ENCODE measurements around the gene WDR54. TPM values are rescaled to one million over a fixed set of nuclear protein-coding genes. Genes with fewer than 3 reads are reported as not detected.
A peak's percentile ranks its signal among the peaks of the same experiment; 100 is the strongest.

Gene WDR54
- polyA plus RNA-seq, 1 donor (not counting 4 experiments of a cell fraction or from before 2014, with no cell fraction given), result 35.2 TPM

DNA sequence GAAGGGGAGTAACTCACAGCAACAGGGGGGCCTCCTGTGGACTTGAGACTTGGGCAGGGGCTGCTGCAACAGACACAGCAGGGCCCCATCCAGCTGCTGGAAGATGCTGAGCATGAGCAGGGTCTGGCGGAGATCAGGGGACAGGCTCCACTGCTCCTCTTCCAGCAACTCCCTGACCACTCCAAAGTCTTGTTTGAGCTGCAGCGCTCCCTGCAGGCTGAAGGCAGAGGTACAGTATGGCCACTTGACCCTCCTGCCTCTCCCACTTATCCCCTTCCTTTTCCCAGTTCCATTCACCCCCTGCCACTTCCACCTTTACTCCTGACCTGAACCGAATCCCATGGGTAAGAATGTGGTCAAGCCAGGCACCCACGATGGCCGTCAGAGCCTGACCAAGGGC lies 53.4 kb downstream of the WDR54 start:
- no peak for DNase-seq (ENCODE audit: low read depth, low spot score)
- no peaks in the 10 kb centered on the region for H3K27me3 ChIP-seq (ENCODE audit: control insufficient read depth, extremely low read depth, insufficient read depth, low read length)
- no peaks in the 10 kb centered on the region for H3K9me3 ChIP-seq (ENCODE audit: control insufficient read depth, low read depth, low read length)
- H4K20me1 ChIP-seq (ENCODE audit: control insufficient read depth, extremely low read depth, insufficient read depth, low read length), result no peaks in the 10 kb centered on the region
- H3K9ac ChIP-seq (ENCODE audit: control insufficient read depth, extremely low read depth, insufficient read depth, low read length), result no peak overlapping the region
- no peaks in the 10 kb centered on the region for H3K9me1 ChIP-seq (ENCODE audit: control insufficient read depth, extremely low read depth, insufficient read depth, low read length)
- peaks cover 12 to 16% of the 10 kb centered on the region in 2 experiments for H3K36me3 ChIP-seq (ENCODE audit: control insufficient read depth in 2 of 2, extremely low read depth in 1 of 2, insufficient read depth in 2 of 2, low read length in 2 of 2)
- FAIRE-seq, result no peak
- H3K79me2 ChIP-seq (ENCODE audit: control insufficient read depth, insufficient read depth, low read length), result no peaks in the 10 kb centered on the region
- TF ChIP-seq EZH2 (IDR thresholded peaks at IDR 0.05; ENCODE audit: low read length), result no peak
- TF ChIP-seq, protein P1, sequence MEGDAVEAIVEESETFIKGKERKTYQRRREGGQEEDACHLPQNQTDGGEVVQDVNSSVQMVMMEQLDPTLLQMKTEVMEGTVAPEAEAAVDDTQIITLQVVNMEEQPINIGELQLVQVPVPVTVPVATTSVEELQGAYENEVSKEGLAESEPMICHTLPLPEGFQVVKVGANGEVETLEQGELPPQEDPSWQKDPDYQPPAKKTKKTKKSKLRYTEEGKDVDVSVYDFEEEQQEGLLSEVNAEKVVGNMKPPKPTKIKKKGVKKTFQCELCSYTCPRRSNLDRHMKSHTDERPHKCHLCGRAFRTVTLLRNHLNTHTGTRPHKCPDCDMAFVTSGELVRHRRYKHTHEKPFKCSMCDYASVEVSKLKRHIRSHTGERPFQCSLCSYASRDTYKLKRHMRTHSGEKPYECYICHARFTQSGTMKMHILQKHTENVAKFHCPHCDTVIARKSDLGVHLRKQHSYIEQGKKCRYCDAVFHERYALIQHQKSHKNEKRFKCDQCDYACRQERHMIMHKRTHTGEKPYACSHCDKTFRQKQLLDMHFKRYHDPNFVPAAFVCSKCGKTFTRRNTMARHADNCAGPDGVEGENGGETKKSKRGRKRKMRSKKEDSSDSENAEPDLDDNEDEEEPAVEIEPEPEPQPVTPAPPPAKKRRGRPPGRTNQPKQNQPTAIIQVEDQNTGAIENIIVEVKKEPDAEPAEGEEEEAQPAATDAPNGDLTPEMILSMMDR (optimal IDR thresholded peaks at IDR 0.05 in 1 of 3, IDR thresholded peaks at IDR 0.05 in 1 of 3, conservative IDR thresholded peaks at IDR 0.05 in 1 of 3; ENCODE audit: extremely low read depth in 1 of 3, insufficient read depth in 2 of 3, low read length in 3 of 3), result peak; percentile 49 to 51 (median 51)
- dilution Hi-C loops (cut with MboI; ENCODE audit: extremely low pct_ligation_motif_present, low sequenced_read_pairs), result no loop called here
- H2AFZ ChIP-seq (ENCODE audit: control insufficient read depth, low read length), result no peak overlapping the region
- H3K4me2 ChIP-seq (ENCODE audit: control insufficient read depth, extremely low read depth, insufficient read depth, low read depth, low read length), result no peak overlapping the region
- H3K4me3 ChIP-seq (ENCODE audit: control insufficient read depth in 2 of 3, extremely low read depth in 1 of 3, insufficient read depth in 2 of 3, low read depth in 1 of 3, low read length in 3 of 3), result no peak overlapping the region
- H3K27ac ChIP-seq (ENCODE audit: control insufficient read depth, insufficient read depth, low read length), result no peak overlapping the region
- H3K4me1 ChIP-seq (ENCODE audit: control insufficient read depth, extremely low read depth, insufficient read depth, low read length), result peaks cover 9% of the 10 kb centered on the region

Other genes starting within 250 kb of the WDR54 start
- 53.6 to 92.4 TPM (median 59.2 TPM) in 3 replicates for gene MOB1A, start 242.9 kb upstream of the WDR54 start, polyA plus RNA-seq
- gene MTHFD2, start 223.1 kb upstream of the WDR54 start, polyA plus RNA-seq, result 50.9 to 114 TPM (median 80.3 TPM) in 3 replicates
- 0.08 to 0.45 TPM (median 0.22 TPM) in 3 replicates for gene SLC4A5, start 78.3 kb upstream of the WDR54 start, polyA plus RNA-seq
- gene DCTN1, start 41.4 kb upstream of the WDR54 start, polyA plus RNA-seq, result 110 to 137 TPM (median 119 TPM) in 3 replicates
- 0.58 to 1.5 TPM (median 0.89 TPM) in 3 replicates for gene C2orf81, start 111 bp upstream of the WDR54 start, polyA plus RNA-seq
- 110 to 180 TPM (median 145 TPM) in 3 replicates for gene RTKN, start 20.2 kb downstream of the WDR54 start, polyA plus RNA-seq
- 16.8 to 23.9 TPM (median 18.8 TPM) in 3 replicates for gene INO80B, start 33.4 kb downstream of the WDR54 start, polyA plus RNA-seq
- 72.3 to 143 TPM (median 75.5 TPM) in 3 replicates for gene WBP1, start 36.7 kb downstream of the WDR54 start, polyA plus RNA-seq
- 52.8 to 72.0 TPM (median 63.1 TPM) in 3 replicates for gene MOGS, start 43.7 kb downstream of the WDR54 start, polyA plus RNA-seq
- gene MRPL53, start 51.0 kb downstream of the WDR54 start, polyA plus RNA-seq, result 28.5 to 31.0 TPM (median 29.0 TPM) in 3 replicates
- 4.7 to 6.7 TPM (median 5.8 TPM) in 3 replicates for gene CCDC142, start 61.3 kb downstream of the WDR54 start, polyA plus RNA-seq
- gene TTC31, start 61.4 kb downstream of the WDR54 start, polyA plus RNA-seq, result 16.8 to 18.2 TPM (median 17.7 TPM) in 3 replicates
- gene LBX2, start 77.9 kb downstream of the WDR54 start, polyA plus RNA-seq, result 0.09 to 0.11 TPM (median 0.10 TPM) in 3 replicates
- gene PCGF1, start 86.0 kb downstream of the WDR54 start, polyA plus RNA-seq, result 29.1 to 42.2 TPM (median 33.6 TPM) in 3 replicates
- not detected in 3 replicates for gene TLX2, start 92.7 kb downstream of the WDR54 start, polyA plus RNA-seq
- 5.7 to 10.2 TPM (median 5.9 TPM) in 3 replicates for gene DQX1, start 104.5 kb downstream of the WDR54 start, polyA plus RNA-seq
- gene AUP1, start 108.0 kb downstream of the WDR54 start, polyA plus RNA-seq, result 94.9 to 141 TPM (median 114 TPM) in 3 replicates
- gene HTRA2, start 108.2 kb downstream of the WDR54 start, polyA plus RNA-seq, result 25.5 to 30.8 TPM (median 27.8 TPM) in 3 replicates
- gene LOXL3, start 132.2 kb downstream of the WDR54 start, polyA plus RNA-seq, result 0.21 to 0.57 TPM (median 0.26 TPM) in 3 replicates
- gene DOK1, start 133.0 kb downstream of the WDR54 start, polyA plus RNA-seq, result 0.97 to 2.0 TPM (median 0.99 TPM) in 3 replicates
- 0.19 to 0.26 TPM (median 0.21 TPM) in 3 replicates for gene M1AP, start 226.6 kb downstream of the WDR54 start, polyA plus RNA-seq
- 8.0 to 10.7 TPM (median 8.6 TPM) in 3 replicates for gene SEMA4F, start 232.5 kb downstream of the WDR54 start, polyA plus RNA-seq